GM19397 (cell line): Measurements from ENCODE around the gene CARMIL3.
A peak's percentile ranks its signal among the peaks of the same experiment; 100 is the strongest.

Source experiments
- ATAC-seq: cut with Tn5 transposase; IDR thresholded peaks from one replicate; pipeline ENCODE4 v1.9.1; 2021; ENCODE audit warnings: mild to moderate bottlenecking, moderate library complexity; ENCODE audit not compliant: unreplicated experiment

The CARMIL3 gene

DNA sequence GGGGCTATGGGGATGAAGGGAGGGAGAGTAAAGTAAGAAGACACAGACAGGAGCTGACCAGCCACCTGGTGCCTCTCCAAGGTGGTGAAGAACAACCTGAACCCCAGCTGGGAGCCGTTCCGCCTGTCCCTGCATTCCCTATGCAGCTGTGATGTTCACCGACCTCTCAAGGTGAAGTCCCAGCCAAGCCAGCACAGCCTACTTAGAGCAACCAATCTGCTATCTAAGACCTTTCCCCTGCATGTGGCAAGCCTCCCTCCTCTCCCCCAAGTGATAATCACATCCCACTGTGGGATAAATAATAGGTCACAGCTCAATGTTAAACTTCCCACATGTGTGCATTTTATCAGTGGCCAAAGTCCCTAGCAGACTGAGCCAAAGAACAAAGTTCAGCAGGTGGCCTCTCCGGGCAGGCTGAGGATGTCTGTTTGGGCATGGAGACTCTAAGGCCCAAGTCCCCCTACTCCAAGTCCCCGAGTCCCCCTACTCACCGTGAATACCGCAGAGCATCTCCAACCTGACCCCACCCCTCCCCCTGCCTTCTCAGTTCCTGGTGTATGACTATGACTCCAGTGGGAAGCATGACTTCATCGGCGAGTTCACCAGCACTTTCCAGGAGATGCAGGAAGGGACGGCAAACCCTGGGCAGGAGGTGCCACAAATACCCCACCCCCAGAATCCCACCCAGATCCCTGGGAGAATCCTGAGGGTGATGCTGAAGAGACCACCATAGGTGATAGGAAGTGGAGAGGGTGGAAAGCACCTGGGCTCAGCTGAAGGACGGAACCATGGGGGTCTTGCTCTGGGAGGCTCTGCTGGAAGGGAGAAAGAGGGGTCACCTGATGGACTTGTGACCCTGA is 23.0 kb downstream of the CARMIL3 start:
- no peak for ATAC-seq

- no peak for ATAC-seq
These were observed 23.9 kb downstream of the CARMIL3 start for GRCh38 chr14:24075485-24076301.

GRCh38 chr14:24076302-24076601 is 24.4 kb downstream of the CARMIL3 start:
- no peak for ATAC-seq

DNA sequence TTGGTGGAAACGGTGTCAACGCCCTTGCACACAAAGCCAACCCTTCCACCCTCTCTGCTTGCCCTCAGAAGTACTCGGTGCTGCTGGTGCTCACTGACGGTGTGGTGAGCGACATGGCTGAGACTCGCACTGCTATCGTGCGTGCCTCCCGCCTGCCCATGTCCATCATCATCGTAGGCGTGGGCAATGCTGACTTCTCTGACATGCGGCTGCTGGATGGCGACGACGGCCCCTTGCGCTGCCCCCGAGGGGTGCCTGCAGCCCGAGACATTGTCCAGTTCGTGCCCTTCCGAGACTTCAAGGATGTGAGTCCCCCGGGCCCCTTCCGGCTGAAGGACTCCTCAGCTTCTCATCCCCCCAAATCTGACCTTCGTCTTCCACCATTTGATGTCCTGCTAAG is 25.3 kb downstream of the CARMIL3 start:
- no peak for ATAC-seq

GRCh38 chr14:24078146-24078545 is 26.3 kb downstream of the CARMIL3 start:
- ATAC-seq = no peak

DNA sequence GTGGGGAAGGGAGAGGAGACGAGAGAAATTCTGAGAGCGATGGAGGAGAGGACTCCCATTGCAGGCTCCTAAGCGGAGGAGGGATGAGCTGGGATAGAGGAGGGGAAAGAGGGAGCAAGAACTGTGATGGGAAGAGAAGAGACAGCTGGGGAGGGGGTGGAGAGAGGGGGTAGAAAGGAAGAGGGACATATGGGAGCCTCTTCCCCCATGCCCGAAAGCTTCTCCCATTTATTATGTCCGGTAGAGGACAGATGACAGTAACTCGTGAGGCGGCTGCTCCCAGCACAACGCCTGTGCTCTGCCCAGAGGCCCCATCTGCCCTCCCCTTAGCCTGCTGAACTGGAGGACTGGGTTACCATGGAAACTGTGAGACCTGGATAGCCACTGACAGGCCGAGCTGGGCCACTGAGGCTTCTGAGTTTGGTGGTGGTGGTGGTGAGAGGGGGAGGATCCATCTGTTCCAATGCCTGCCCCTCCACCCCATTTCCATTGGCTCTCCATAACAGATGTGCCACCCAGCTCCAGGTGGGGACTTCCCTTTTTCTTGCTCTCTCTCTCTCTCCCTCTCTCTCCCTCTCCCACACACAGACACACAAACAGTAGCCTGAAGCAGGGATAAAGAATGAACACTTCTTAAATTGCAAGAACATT is 27.8 kb downstream of the CARMIL3 start:
- no peak for ATAC-seq

- no peak for ATAC-seq
These were observed 28.3 kb downstream of the CARMIL3 start for GRCh38 chr14:24080142-24080530.

GRCh38 chr14:24080888-24081738 is 29.3 kb downstream of the CARMIL3 start:
- peak; percentile 95 for ATAC-seq

GRCh38 chr14:24081739-24082211 is 30.0 kb downstream of the CARMIL3 start:
- no peak for ATAC-seq

GRCh38 chr14:24082411-24083080 is 30.7 kb downstream of the CARMIL3 start:
- no peak for ATAC-seq

GRCh38 chr14:24083462-24083861 is 31.7 kb downstream of the CARMIL3 start:
- ATAC-seq = no peak

GRCh38 chr14:24084440-24084839 is 32.6 kb downstream of the CARMIL3 start:
- no peak for ATAC-seq

DNA sequence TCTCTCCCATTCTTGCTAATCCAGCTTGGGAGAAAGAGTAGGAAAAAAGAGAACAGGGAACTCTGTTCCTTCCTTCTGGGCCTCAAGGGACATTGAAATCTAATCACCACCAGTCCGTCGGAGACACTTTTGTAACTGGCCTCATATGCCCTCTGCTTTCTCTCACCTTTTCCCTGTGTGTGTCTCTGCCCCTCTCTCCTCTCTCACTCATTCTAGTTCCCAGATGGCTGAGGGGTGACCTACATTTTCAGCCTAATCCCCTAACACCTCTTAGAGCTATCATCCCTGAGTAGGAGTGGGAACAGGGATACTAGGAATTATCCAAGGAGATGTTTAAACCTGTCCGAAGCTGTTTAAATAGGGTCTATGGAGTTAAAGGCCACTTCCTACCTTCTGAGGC is 33.4 kb downstream of the CARMIL3 start:
- no peak for ATAC-seq

- ATAC-seq = no peak
These were observed 34.6 kb downstream of the CARMIL3 start for GRCh38 chr14:24086193-24086955.

- no peak for ATAC-seq
These were observed 35.2 kb downstream of the CARMIL3 start for GRCh38 chr14:24087004-24087403.

DNA sequence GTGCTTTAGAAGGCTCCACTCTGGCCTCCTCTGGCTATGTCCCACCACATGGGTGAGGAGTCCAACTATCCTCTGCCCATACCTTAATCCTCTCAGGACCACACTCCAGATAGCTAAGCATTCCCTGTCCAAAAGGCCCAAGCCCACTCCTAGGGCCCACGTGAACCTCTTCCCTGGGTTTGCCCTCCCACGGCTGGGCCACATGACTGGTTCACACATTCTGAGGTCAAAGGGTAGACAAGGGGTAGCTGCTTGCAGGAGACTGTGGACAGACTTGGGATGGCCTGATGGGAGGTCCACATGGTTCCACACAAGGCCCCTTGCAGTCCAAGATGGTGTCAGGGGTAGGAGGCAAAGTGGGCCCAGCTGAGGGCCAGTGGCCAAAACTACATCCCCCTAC is 36.3 kb downstream of the CARMIL3 start:
- ATAC-seq = no peak

- ATAC-seq = no peak
These were observed 38.1 kb downstream of the CARMIL3 start for GRCh38 chr14:24089890-24090289.

DNA sequence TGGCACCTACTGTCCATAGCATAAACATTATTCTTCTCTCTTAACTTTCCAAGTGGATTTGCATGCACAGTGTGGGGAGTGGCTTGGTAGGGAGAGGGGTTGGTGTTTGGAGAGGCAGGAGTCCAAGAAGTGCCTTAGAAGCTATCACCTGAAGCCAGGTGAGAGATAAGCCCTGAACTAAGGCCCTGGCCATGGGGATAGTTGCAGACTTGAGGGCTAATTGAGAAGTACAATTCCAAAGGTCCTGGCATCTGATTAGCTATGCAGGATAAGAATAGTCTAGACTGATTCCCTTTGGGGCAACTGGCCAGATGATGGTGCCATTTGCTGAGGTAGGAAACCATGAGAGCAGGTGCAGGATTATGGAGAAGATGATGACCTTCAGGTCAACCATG is 40.3 kb downstream of the CARMIL3 start:
- no peak for ATAC-seq

- ATAC-seq = no peak
These were observed 40.8 kb downstream of the CARMIL3 start for GRCh38 chr14:24092505-24093206.
